Measurements from ENCODE around the gene CDH22.

DNA sequence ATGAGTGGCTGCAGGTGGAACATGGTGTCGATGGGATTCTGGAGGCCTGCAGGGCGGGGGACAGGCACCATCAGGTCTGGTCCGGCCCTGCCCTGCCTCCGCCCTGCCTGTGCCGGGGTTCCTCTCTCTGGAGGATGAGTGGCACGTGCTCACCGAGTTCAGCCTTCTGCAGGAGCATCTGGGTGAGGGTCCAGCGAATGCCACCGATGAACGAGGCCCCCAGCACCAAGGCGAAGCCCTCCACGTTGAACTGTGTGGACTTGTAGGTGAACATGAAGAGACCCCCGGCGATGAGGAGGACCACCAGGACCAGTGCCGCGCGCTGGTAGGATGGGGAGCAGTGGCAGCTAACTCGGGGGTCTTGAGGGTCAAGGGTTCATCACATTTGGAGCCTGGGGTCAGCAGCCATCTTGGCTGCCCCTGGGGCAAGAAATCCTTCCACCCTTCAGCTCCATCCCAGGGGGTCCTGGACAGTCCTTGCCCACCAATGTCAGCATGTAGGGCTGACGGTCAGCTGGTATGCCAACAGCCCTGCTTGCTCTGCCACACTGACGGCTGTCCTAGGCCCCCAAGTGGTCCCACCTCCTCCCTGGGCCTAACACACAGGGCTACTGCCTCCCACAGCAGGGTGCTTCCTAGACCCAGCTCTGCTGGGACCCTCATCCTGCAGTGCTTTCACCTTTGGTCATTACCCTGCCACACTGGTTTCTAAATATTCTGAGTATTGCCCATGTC is 46.8 kb upstream of the CDH22 start:
- TF ChIP-seq, protein P1, sequence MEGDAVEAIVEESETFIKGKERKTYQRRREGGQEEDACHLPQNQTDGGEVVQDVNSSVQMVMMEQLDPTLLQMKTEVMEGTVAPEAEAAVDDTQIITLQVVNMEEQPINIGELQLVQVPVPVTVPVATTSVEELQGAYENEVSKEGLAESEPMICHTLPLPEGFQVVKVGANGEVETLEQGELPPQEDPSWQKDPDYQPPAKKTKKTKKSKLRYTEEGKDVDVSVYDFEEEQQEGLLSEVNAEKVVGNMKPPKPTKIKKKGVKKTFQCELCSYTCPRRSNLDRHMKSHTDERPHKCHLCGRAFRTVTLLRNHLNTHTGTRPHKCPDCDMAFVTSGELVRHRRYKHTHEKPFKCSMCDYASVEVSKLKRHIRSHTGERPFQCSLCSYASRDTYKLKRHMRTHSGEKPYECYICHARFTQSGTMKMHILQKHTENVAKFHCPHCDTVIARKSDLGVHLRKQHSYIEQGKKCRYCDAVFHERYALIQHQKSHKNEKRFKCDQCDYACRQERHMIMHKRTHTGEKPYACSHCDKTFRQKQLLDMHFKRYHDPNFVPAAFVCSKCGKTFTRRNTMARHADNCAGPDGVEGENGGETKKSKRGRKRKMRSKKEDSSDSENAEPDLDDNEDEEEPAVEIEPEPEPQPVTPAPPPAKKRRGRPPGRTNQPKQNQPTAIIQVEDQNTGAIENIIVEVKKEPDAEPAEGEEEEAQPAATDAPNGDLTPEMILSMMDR (IDR thresholded peaks at IDR 0.05; ENCODE audit: low read depth, low read length): no peak
- TF ChIP-seq EZH2phosphoT487 (IDR thresholded peaks at IDR 0.05; ENCODE audit: low read depth): no peak
